Epithelial cell of esophagus (primary cell): Measurements from ENCODE around the gene ADAMTS5.

Experiments
- DNase-seq: peaks from one replicate; pipeline ENCODE4 v3.0.0; 2010; ENCODE audit warnings: low read depth
- H3K4me3 ChIP-seq: 2 replicates; pipeline ENCODE4 v1.5.1; 2011; ENCODE audit warnings: mild to moderate bottlenecking, low read length, control low read depth
- CTCF ChIP-seq: IDR thresholded peaks from 2 replicates; pipeline ENCODE4 v1.5.1; 2011; ENCODE audit warnings: low read depth, mild to moderate bottlenecking, low read length, control low read depth, inconsistent platforms; ENCODE audit not compliant: insufficient read depth; ENCODE audit errors: missing control alignments

The ADAMTS5 gene

GRCh38 chr21:26967062-26967913 is at the start of gene ADAMTS5:
Gene ADAMTS5 (minus strand): TSS chr21:26967088. CDS start chr21:26966391, 697 bp downstream.
- peak within 1 kb of the TSS; percentile 31 for H3K4me3 ChIP-seq
- TF ChIP-seq CTCF: no peak
- peak; percentile 61 for DNase-seq

- H3K4me3 ChIP-seq: no peak overlapping the region
- TF ChIP-seq CTCF: no peak
- DNase-seq: no peak
These were observed 34.6 kb upstream of the ADAMTS5 start for GRCh38 chr21:27001526-27001925.

- DNase-seq: no peak
These were observed 16.7 kb upstream of the ADAMTS5 start for GRCh38 chr21:26983576-26983975.

GRCh38 chr21:26982767-26983166 is 15.9 kb upstream of the ADAMTS5 start:
- peak; percentile 88 for DNase-seq
- no peak for TF ChIP-seq CTCF

More at GRCh38 chr21:26983576-26983975, 16.7 kb upstream of the ADAMTS5 start:
- no peak for TF ChIP-seq CTCF
- H3K4me3 ChIP-seq: no peak overlapping the region

GRCh38 chr21:26977746-26978145 is 10.9 kb upstream of the ADAMTS5 start:
- no peak for TF ChIP-seq CTCF
- H3K4me3 ChIP-seq: no peak overlapping the region
- DNase-seq: peak; percentile 24

More at GRCh38 chr21:26982767-26983166, 15.9 kb upstream of the ADAMTS5 start:
- H3K4me3 ChIP-seq: no peak overlapping the region

GRCh38 chr21:26973226-26973625 is 6.3 kb upstream of the ADAMTS5 start:
- no peak for TF ChIP-seq CTCF
- no peak for DNase-seq
- H3K4me3 ChIP-seq: no peak overlapping the region
